Urinary bladder (tissue), 4 donors: Measurements from ENCODE around the gene USP12. TPM values are rescaled to one million over a fixed set of nuclear protein-coding genes. Genes with fewer than 3 reads are reported as not detected.

Source experiments
- DNase-seq: peaks from one replicate; pipeline ENCODE4 v3.0.0-alpha.2; 2015; ENCODE audit errors: extremely low spot score
- H3K27ac ChIP-seq: one replicate; pipeline ENCODE4 v1.5.1; 2013; ENCODE audit warnings: low read depth, mild to moderate bottlenecking, moderate library complexity
- H3K36me3 ChIP-seq: one replicate; pipeline ENCODE4 v1.6.1; 2013; ENCODE audit warnings: mild to moderate bottlenecking, moderate library complexity; ENCODE audit not compliant: insufficient read depth
- H3K4me1 ChIP-seq: one replicate; pipeline ENCODE4 v1.6.1; 2013; ENCODE audit warnings: mild to moderate bottlenecking, moderate library complexity; ENCODE audit not compliant: insufficient read depth
- H3K4me3 ChIP-seq: one replicate; pipeline ENCODE4 v1.5.1; 2013; ENCODE audit warnings: low read depth, low read length
- WGBS: extraction: QIAGEN DNeasy Blood & Tissue Kit; methylation state at CpG from one replicate; pipeline ENCODE4 v1.1.7; 2013; 5-methylcytosine and 5-hydroxymethylcytosine counted together
- polyA plus RNA-seq: library from polyadenylated mRNA; stranded (reverse); fragments of 200-250 nt; gene quantifications from one replicate; pipeline ENCODE4 v1.2.3, GENCODE V29; 2013
- total RNA-seq: library from RNA; depleted of rRNA; stranded (reverse); fragments of >200 nt; gene quantifications from one replicate; pipeline ENCODE4 v1.2.3, GENCODE V29; 2014
- donor health status: healthy with polysubstance abuse.
- donor health status: healthy.

USP12 gene
- total and polyA plus RNA-seq, 2 donors: 21.8 to 45.0 TPM

- Histone ChIP-seq H3K36me3 (no peaks in the 10 kb centered on the region), H3K27ac (no peak overlapping the region), H3K4me1 (no peaks in the 10 kb centered on the region), H3K4me3 (no peak overlapping the region)
- 71% methylated on average over 6 of the region's 6 CpGs for WGBS
- DNase-seq: no peak
These were observed 118.9 kb downstream of the USP12 start for GRCh38 chr13:27052551-27053208.

- no peak overlapping the region for H3K27ac ChIP-seq
- WGBS: 92% methylated on average over 13 of the region's 13 CpGs
These were observed 124.5 kb downstream of the USP12 start for GRCh38 chr13:27047081-27047480.

GRCh38 chr13:27044837-27045570 is 126.6 kb downstream of the USP12 start:
- no peaks in the 10 kb centered on the region for H3K4me1 ChIP-seq
- 83% methylated on average over 15 of the region's 15 CpGs for WGBS
- no peak overlapping the region for H3K27ac ChIP-seq
- no peak overlapping the region for H3K4me3 ChIP-seq
- no peaks in the 10 kb centered on the region for H3K36me3 ChIP-seq
- DNase-seq: no peak

More at GRCh38 chr13:27047081-27047480, 124.5 kb downstream of the USP12 start:
- no peaks in the 10 kb centered on the region for H3K4me1 ChIP-seq
- no peaks in the 10 kb centered on the region for H3K36me3 ChIP-seq
- DNase-seq: no peak
- H3K4me3 ChIP-seq: no peak overlapping the region

- no peaks in the 10 kb centered on the region for H3K4me1 ChIP-seq
- H3K4me3 ChIP-seq: no peak overlapping the region
- no peak for DNase-seq
- H3K27ac ChIP-seq: no peak overlapping the region
- 64% methylated on average over 6 of the region's 6 CpGs for WGBS
- H3K36me3 ChIP-seq: no peaks in the 10 kb centered on the region
These were observed 128.6 kb downstream of the USP12 start for GRCh38 chr13:27043013-27043412.

GRCh38 chr13:27041341-27041740 is 130.3 kb downstream of the USP12 start:
- H3K4me3 ChIP-seq: no peak overlapping the region
- H3K4me1 ChIP-seq: no peaks in the 10 kb centered on the region
- DNase-seq: no peak
- no peak overlapping the region for H3K27ac ChIP-seq
- H3K36me3 ChIP-seq: no peaks in the 10 kb centered on the region
- 91% methylated on average over 6 of the region's 6 CpGs for WGBS

GRCh38 chr13:27040826-27041108 is 130.8 kb downstream of the USP12 start:
- Histone ChIP-seq H3K27ac (no peak overlapping the region), H3K4me3 (no peak overlapping the region), H3K4me1 (no peaks in the 10 kb centered on the region), H3K36me3 (no peaks in the 10 kb centered on the region)
- DNase-seq: no peak
- 100% methylated on average over 4 of the region's 4 CpGs for WGBS

- H3K4me3 ChIP-seq: no peak overlapping the region
- 84% methylated on average over 9 of the region's 9 CpGs for WGBS
- no peak for DNase-seq
- H3K36me3 ChIP-seq: no peaks in the 10 kb centered on the region
- no peaks in the 10 kb centered on the region for H3K4me1 ChIP-seq
- no peak overlapping the region for H3K27ac ChIP-seq
These were observed 132.4 kb downstream of the USP12 start for GRCh38 chr13:27039171-27039701.

GRCh38 chr13:27038323-27038722 is 133.3 kb downstream of the USP12 start:
- no peak overlapping the region for H3K27ac ChIP-seq
- no peaks in the 10 kb centered on the region for H3K36me3 ChIP-seq
- no peak overlapping the region for H3K4me3 ChIP-seq
- WGBS: 85% methylated on average over 5 of the region's 5 CpGs
- H3K4me1 ChIP-seq: no peaks in the 10 kb centered on the region
- DNase-seq: no peak

- DNase-seq: no peak
- Histone ChIP-seq H3K36me3 (no peaks in the 10 kb centered on the region), H3K4me1 (no peaks in the 10 kb centered on the region), H3K4me3 (no peak overlapping the region), H3K27ac (no peak overlapping the region)
- 68% methylated on average over 5 of the region's 5 CpGs for WGBS
These were observed 134.0 kb downstream of the USP12 start for GRCh38 chr13:27037571-27037970.

GRCh38 chr13:27037171-27037570 is 134.4 kb downstream of the USP12 start:
- Histone ChIP-seq H3K36me3 (no peaks in the 10 kb centered on the region), H3K27ac (no peak overlapping the region), H3K4me3 (no peak overlapping the region), H3K4me1 (no peaks in the 10 kb centered on the region)
- 75% methylated on average over 4 of the region's 4 CpGs for WGBS
- DNase-seq: no peak

GRCh38 chr13:27036236-27036981 is 135.2 kb downstream of the USP12 start:
- H3K36me3 ChIP-seq: no peaks in the 10 kb centered on the region
- DNase-seq: no peak
- no peak overlapping the region for H3K4me3 ChIP-seq
- no peak overlapping the region for H3K27ac ChIP-seq
- 40% methylated on average over 8 of the region's 8 CpGs for WGBS
- no peaks in the 10 kb centered on the region for H3K4me1 ChIP-seq

GRCh38 chr13:27035892-27036235 is 135.7 kb downstream of the USP12 start:
- H3K36me3 ChIP-seq: no peaks in the 10 kb centered on the region
- no peak overlapping the region for H3K4me3 ChIP-seq
- no peak overlapping the region for H3K27ac ChIP-seq
- 94% methylated on average over 11 of the region's 11 CpGs for WGBS
- H3K4me1 ChIP-seq: no peaks in the 10 kb centered on the region
- DNase-seq: no peak

GRCh38 chr13:27034678-27035111 is 136.9 kb downstream of the USP12 start:
- H3K27ac ChIP-seq: no peak overlapping the region
- H3K4me3 ChIP-seq: no peak overlapping the region
- 51% methylated on average over 18 of the region's 18 CpGs for WGBS
- DNase-seq: no peak
- H3K4me1 ChIP-seq: no peaks in the 10 kb centered on the region
- H3K36me3 ChIP-seq: no peaks in the 10 kb centered on the region
